Measurements from ENCODE around the gene USP20. TPM values are rescaled to one million over a fixed set of nuclear protein-coding genes. Genes with fewer than 3 reads are reported as not detected.

Gene USP20
- total RNA-seq, 1 donor from 2014 or later, result 41.2 TPM

DNA sequence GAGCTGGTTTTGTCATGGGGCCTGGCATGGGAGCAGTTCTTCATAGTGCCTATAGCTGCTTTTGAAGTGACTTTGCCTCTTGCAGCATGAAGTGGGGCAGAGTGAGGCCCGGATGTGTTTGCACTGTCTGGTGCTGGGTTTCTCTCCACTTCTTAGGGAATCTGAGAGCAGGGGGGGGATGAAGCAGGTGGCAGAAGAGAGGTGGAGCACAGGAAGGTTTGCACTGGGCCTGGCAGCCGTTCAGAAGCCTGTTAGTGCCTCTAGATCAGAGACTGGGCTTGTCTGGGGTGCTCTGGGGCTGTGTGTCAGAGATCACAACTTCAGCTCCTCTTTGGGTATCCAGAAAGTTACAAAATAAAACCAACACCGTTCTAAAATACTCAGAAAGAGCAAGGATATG lies 18.4 kb downstream of the USP20 start:
- Mint-ChIP-seq H3K4me3 (ENCODE audit: low read depth) (no peak overlapping the region), H3K36me3 (ENCODE audit: insufficient read depth) (peaks cover 20% of the 10 kb centered on the region), H3K27me3 (no peaks in the 10 kb centered on the region), H3K27ac (no peak overlapping the region), H3K9me3 (ENCODE audit: low read depth) (no peaks in the 10 kb centered on the region), H3K4me1 (ENCODE audit: low read depth) (no peaks in the 10 kb centered on the region)
- DNase-seq (ENCODE audit: low spot score, unreplicated experiment), result no peak
- TF ChIP-seq, protein P1, sequence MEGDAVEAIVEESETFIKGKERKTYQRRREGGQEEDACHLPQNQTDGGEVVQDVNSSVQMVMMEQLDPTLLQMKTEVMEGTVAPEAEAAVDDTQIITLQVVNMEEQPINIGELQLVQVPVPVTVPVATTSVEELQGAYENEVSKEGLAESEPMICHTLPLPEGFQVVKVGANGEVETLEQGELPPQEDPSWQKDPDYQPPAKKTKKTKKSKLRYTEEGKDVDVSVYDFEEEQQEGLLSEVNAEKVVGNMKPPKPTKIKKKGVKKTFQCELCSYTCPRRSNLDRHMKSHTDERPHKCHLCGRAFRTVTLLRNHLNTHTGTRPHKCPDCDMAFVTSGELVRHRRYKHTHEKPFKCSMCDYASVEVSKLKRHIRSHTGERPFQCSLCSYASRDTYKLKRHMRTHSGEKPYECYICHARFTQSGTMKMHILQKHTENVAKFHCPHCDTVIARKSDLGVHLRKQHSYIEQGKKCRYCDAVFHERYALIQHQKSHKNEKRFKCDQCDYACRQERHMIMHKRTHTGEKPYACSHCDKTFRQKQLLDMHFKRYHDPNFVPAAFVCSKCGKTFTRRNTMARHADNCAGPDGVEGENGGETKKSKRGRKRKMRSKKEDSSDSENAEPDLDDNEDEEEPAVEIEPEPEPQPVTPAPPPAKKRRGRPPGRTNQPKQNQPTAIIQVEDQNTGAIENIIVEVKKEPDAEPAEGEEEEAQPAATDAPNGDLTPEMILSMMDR (IDR thresholded peaks at IDR 0.05; ENCODE audit: unreplicated experiment), result no peak

DNA sequence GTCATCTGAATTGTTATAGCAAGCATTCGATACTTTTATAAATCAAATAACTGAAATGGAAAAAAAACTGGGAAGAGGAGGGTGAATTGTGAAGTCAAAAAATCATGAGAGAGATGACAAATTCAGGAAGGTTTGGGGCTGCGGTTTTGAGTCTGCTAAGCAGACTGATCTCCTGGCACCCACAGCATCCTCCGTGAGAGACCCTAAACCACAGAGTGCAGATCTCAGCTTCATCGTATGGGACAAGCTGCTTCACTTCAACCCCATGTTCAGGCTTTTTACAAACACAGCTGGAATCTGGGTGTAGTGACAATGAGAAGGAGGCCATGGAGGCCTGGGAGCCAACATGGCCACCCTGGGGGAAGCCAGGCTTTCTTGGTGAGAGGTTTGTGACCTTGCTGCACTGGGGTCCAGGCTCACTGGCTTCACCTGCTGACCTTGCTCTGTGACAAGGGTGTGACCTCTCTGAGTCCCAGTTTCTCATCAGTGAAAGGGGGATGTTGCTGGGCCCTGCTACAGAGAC lies 19.4 kb downstream of the USP20 start:
- no peak for DNase-seq (ENCODE audit: low spot score, unreplicated experiment)
- Mint-ChIP-seq H3K9me3 (ENCODE audit: low read depth) (no peaks in the 10 kb centered on the region), H3K4me1 (ENCODE audit: low read depth) (no peaks in the 10 kb centered on the region), H3K36me3 (ENCODE audit: insufficient read depth) (peaks cover 20% of the 10 kb centered on the region), H3K27ac (no peak overlapping the region), H3K4me3 (ENCODE audit: low read depth) (no peak overlapping the region), H3K27me3 (no peaks in the 10 kb centered on the region)
- TF ChIP-seq, protein P1 (IDR thresholded peaks at IDR 0.05; ENCODE audit: unreplicated experiment), result no peak

DNA sequence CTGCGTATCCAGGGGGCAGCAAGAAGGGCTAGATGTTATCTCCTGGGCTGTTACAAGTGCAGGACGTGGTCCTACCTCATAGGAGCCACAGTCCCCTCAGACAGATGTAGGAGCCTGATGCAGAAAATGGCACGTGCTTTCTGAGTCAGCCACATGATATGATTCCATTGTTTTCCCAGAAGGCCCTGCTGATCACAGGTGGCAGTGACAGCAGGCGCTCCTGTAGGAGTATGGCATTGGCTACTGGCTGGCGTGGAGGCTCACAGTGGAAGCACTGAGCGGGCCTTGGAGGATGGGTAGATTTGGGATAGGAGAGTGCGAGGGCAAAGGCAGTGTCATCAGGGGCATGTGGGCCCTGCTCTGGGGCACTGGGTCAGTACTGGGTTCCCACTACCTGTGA lies 21.9 kb downstream of the USP20 start:
- Mint-ChIP-seq H3K36me3 (ENCODE audit: insufficient read depth) (peaks cover 17% of the 10 kb centered on the region), H3K4me3 (ENCODE audit: low read depth) (no peak overlapping the region), H3K27me3 (no peaks in the 10 kb centered on the region), H3K9me3 (ENCODE audit: low read depth) (no peaks in the 10 kb centered on the region), H3K4me1 (ENCODE audit: low read depth) (no peaks in the 10 kb centered on the region), H3K27ac (no peak overlapping the region)
- no peak for DNase-seq (ENCODE audit: low spot score, unreplicated experiment)
- TF ChIP-seq, protein P1 (IDR thresholded peaks at IDR 0.05; ENCODE audit: unreplicated experiment), result no peak

DNA sequence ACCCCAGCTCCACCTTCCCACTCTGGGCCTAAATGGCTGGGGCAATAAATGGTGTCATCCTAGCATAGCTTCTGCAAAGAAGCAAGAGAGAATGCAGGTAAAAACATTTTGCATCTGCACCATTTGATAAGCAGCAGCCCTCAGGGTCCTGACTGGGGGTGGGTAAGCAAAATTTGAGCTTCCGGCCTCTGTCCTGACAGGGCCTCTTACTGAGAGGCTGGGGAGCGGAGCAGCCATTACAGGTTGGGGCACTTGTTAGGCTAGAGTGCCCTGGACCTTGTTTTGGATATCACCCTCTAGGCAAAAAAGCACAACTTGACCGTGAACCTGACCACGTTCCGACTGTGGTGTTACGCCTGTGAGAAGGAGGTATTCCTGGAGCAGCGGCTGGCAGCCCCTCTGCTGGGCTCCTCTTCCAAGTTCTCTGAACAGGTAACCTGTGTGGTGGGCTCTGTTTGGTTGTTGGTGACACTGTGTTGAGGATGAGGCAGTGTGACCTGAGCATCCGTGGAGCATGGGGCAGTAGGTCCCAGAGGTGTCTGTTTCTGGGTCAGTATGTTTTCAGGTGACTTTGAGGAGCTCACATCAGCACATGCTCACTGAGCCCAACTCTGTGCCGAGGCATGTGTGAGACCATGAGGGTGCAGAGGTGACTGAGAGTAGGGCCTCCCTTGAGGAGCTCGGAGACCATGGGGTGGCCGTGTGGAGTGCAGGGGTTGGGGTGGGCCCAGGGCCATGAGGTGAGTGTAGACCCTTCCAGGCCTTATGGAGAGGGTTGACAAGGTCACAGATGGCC lies 23.1 kb downstream of the USP20 start:
- H3K36me3 Mint-ChIP-seq (ENCODE audit: insufficient read depth), result peaks cover 14% of the 10 kb centered on the region
- TF ChIP-seq, protein P1 (IDR thresholded peaks at IDR 0.05; ENCODE audit: unreplicated experiment), result no peak
- DNase-seq (ENCODE audit: low spot score, unreplicated experiment), result no peak

DNA sequence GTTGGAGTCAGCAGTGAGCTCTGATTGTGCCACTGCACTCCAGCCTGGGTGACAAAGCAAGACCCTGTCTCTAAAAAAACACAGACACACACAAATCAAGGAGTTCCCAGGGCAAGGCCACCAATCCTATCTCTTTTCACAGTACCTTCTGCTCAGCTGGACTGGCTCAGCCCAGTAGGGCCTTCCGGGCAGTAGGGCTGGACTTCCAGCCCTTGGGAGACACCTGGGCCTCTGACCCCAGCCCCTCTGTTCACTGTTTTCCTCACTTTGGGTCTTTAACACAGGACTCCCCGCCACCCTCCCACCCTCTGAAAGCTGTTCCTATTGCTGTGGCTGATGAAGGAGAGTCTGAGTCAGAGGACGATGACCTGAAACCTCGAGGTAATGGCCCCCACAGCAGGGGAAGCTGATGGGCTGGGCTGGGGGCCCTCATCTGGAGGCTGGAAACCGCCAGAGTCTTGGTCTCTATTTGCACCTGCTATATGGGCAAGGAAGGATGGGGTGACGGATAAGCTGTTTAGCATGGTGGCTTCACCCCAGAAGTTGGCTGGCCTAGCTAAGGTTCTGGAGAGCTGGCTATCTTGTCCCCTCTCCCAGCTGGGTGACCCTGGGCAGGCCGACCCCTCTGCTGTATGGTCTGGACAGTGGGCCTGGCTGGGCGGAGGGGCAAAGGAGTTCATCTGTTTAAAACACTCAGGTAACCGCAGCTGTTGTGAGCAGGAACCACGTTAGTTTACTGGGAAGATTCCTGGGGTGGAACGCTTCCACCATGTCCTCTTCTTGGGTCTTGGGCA lies 25.6 kb downstream of the USP20 start:
- Mint-ChIP-seq H3K9me3 (ENCODE audit: low read depth) (no peaks in the 10 kb centered on the region), H3K4me1 (ENCODE audit: low read depth) (no peaks in the 10 kb centered on the region), H3K27me3 (no peaks in the 10 kb centered on the region), H3K4me3 (ENCODE audit: low read depth) (no peak overlapping the region), H3K27ac (no peak overlapping the region), H3K36me3 (ENCODE audit: insufficient read depth) (peaks cover 13% of the 10 kb centered on the region)
- TF ChIP-seq, protein P1 (IDR thresholded peaks at IDR 0.05; ENCODE audit: unreplicated experiment), result no peak
- DNase-seq (ENCODE audit: low spot score, unreplicated experiment), result no peak

More for the DNA sequence above, 23.1 kb downstream of the USP20 start:
- Mint-ChIP-seq H3K27me3 (no peaks in the 10 kb centered on the region), H3K9me3 (ENCODE audit: low read depth) (no peaks in the 10 kb centered on the region), H3K4me1 (ENCODE audit: low read depth) (no peaks in the 10 kb centered on the region), H3K4me3 (ENCODE audit: low read depth) (no peak overlapping the region), H3K27ac (no peak overlapping the region)

All from progenitor cell of endocrine pancreas (in vitro differentiated cells).